Stimulated activated CD8-positive, alpha-beta memory T cell treated with anti-CD3 and anti-CD28 coated beads, Interleukin-15, amount 100 ng/mL, for 1 hour (primary cell): Measurements from ENCODE around the gene SPAG5.

Experiments used
- DNase-seq: peaks from one replicate; pipeline ENCODE4 v3.0.0-alpha.2; 2020; ENCODE audit warnings: low read depth

Gene SPAG5

DNA sequence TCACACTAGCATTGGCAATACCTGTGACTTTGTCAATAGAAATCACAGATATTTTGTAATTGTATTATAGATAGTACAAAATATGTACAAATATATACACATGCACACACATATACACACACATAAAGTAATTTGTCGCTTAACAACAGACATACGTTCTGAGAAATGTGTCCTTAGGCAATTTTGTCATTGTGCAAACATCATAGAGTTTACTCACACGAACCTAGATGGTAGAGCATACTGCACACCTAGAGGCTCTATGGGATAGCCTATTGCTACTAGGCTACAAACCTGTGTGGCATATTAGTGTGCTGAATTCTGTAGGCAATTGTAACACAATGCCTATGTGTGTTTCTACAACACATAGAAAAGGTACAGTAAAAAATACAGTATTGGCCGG, 57.4 kb downstream of the SPAG5 start:
- DNase-seq, result no peak

DNA sequence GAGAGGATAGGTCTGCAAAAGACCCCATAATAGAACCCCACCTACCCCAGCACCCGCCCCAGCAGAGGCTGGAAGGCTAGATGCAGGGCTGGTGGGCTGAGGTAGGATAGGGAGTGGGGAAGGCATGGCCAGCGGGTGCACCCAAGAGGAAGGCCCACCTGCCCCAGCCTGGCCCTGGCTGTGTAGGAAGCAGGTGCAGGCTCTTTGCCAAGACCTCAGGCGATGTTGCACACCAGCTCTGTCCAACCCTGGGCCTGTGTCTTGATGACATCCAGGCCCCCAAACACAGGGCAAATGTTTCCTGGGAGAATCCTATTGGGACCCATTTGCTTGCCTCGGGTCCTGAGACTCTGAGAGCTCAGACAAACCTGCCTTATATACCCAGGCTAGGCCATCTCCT, 58.6 kb downstream of the SPAG5 start:
- DNase-seq, result no peak

DNA sequence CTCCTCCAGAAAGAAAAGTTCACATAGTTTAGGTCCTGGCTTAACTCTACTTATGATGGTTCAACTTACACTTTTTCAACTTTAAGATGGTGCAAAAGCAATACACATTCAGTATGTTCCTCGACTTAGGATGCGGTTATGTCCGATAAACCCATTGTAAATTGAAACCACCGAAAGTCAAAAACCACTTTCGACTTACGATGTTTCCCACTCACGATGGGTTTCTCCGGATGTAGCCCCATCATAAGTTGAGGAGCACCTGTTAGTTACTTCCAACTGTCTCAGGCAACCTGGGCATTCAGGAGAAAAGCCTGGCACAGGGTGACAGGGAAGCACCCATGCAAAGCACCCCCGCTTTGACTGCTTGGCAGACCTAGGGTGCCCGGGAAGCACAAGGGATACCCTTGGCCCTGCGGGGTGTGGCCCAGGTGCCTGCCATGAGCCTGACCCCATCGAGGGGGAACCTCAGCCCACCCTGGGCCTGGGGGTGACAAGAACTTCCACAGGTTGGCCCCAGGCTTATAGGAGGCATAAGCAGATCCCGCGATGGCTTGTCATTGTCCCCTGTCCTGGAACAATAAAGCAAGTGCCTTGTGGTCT, 60.4 kb downstream of the SPAG5 start:
- DNase-seq, result no peak

DNA sequence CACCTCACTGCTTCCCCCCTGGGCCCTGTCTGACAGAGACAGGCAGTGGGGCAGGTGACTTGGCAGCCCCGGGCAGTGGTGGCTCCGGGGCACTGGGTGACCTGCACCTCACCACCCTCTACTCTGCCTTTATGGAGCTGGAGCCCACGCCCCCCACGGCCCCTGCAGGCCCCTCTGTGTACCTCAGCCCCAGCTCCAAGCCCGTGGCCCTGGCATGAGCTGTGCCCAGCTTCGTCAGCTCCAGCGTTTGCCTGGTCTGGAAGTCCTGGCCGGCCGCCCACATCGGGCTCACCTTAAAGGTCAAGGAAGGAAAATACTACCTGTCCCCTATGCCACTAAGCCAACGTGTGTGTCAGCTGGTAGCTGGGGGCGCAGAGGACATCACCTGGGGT, 61.6 kb downstream of the SPAG5 start:
- DNase-seq, result no peak

DNA sequence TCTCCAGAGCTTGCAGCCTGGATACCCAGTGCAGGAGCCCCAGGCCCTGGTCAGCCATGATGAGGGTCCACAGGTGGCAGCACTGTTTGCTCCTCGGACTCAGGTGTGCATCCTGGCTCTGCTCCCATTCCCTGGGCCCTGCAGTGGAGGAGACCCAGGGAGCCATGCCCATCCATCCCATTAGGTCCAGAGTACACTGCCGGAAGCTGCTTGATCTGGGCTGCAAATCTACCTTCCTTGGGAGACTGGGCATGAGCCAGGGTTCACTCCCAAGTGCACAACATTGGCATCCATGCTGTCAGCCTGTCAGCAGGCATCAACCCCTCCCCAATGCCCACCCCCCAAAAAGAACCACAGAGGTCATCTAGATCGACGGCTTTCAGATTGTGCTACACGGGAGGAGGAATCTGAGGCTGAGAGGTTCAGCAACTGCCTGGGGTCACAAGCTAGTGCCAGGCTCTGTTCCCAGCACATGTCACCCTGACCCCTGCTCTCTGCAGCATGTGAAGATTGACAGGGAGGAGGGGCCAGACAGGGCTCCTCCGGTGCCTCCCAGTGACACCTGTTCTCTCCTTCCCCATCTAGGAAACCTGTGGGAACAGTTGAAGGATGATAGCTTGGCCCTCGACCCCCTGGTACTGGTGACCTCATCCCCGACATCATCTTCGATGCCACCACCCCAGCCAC, 62.1 kb downstream of the SPAG5 start:
- no peak for DNase-seq

DNA sequence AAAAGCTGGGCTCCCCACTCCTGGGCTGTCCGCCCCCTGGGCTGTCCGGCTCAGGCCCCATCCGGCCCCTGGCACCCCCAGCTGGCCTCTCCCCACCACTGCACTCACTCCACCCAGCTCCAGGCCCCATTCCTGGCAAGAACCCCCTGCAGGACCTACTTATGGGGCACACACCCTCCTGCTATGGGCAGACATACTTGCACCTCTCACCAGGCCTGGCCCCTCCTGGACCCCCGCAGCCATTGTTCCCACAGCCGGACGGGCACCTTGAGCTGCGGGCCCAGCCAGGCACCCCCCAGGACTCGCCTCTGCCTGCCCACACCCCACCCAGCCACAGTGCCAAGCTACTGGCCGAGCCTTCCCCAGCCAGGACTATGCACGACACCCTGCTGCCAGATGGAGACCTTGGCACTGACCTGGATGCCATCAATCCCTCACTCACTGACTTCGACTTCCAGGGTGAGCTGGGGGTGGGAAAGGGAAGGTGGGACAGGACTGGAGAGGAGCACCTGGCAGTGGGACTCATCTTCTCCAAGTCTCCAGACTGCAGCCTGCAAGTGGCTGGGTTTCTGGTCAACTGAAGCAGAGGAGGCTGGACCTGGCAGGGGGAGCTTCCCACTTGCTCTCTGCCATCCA, 64.0 kb downstream of the SPAG5 start:
- DNase-seq, result no peak

DNA sequence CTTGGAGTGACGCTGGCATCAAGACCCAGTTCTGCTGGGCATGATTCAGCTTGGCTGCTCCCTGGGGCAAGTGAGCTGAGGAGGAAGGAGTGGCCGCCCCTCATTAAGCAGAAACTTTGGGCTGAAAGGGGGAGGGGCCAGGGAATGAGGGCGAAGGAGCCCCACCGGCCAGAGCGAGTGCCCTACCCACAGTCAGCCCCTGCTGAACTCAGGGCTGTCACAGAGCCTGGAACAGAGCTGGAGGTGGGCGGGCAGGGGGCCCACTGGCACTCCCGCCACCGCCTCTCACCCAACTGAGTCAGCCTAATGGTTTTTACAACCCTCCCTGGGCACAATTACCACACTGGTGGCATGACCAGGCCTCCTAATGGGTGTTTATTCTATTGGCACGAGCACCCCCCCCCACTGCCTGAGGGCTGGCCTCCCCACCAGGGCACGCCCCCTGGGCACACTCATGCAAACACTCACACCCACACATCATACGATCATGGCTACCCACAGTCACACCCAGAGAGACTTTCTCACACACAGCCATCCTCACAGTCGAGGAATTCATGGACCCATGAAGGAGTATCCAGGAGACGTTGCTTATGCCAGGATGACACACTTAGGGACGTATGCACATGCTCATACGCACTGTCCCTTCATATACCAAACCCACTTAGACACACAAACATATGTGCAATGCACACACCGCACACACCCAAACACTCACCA, 65.6 kb downstream of the SPAG5 start:
- no peak for DNase-seq

DNA sequence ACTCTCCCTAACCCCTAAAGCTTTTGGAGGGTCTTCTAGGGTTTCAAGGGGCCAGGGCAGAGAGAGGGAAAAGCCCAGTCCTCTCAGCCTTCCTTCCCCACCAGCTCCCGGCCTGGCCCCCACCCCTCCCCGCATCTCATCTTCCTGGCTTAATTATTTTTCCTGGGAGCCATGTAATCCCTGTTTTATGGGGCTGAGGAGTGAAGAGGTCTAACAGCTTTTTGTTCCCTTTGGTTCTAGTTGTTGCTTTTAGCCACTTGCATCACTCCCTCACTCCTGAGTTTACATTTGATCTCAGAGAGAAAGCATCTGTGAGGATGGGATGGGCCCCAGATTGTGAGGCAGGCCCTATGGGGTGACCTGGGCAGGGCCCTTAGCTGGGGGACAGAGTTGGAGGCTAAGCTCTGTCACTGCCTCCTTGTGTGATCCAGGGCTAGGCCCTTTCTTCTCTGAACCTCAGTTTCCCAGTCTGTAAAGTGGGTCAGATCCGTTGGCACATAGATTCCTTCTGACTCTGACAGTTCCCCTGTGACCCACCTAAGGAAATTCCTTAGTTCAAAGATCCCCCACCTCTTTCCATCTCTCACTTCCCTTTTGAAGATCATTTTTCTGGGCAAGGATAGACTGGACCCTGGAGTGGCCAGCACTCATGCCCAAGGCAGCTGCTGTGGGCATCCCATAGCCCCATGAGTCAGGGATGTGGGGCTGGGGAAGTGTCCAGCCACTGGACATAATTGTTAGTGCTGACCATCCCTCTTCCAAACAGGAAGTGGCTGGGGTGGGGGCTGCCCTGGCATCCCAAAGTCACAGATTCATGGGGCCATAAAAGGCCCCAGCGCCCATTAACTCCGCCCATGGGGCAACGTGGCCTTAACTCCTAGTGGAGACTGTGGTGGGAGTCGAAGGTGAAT, 66.5 kb downstream of the SPAG5 start:
- no peak for DNase-seq

DNA sequence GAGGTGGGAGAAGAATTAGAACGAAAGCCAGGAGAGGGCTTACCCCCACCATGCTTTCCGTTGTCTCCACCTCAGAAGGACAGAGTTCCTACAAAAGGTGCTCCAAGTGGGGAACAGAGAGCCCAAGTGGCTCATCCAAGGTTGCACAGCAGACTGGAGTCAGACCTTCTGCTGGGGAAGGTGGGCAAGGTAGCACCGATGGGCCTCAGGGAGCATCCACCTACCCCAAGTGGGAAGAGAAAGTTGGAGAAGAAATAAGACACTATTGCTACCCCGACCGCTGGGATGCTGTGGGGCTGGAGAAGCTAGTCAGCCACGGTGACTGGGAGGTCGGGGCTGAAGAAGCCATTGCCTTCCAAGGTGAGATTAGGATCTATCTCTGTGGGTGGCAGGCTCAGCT, 67.9 kb downstream of the SPAG5 start:
- DNase-seq, result no peak

DNA sequence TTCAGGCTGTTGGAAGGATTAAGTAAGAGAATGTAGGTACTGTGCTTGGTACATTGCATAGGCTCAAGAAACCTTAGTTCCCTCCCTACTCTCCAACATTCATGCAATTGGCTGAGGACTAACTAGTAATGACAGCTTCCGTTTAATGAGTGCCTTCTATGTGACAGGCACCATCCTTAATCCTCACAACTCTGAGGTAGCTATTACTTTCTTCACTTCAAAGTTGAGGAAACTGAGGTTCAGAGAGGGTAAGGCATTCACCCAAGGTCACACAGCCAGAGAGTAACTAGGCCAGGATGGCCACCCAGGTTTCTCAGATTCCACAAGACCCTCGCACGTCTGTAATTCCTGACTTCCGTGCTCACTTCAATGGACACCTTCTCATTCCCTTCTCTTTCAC, 68.6 kb downstream of the SPAG5 start:
- no peak for DNase-seq

DNA sequence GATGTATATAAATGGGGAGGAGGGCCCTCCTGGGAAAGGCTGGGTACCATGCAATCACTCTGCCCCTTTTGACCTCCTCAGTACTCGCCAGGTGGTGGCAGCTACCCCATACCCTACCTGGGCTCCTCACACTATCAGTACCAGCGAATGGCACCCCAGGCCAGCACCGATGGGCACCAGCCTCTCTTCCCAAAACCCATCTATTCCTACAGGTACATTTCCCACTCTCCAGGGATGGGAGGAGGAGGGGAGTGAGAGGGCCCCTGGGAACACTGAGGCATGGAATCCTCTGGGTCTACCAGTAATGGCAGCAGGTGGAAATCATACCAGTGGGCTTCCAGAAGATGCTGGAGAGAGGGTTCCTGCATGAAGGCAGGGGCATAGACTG, 69.8 kb downstream of the SPAG5 start:
- no peak for DNase-seq

DNA sequence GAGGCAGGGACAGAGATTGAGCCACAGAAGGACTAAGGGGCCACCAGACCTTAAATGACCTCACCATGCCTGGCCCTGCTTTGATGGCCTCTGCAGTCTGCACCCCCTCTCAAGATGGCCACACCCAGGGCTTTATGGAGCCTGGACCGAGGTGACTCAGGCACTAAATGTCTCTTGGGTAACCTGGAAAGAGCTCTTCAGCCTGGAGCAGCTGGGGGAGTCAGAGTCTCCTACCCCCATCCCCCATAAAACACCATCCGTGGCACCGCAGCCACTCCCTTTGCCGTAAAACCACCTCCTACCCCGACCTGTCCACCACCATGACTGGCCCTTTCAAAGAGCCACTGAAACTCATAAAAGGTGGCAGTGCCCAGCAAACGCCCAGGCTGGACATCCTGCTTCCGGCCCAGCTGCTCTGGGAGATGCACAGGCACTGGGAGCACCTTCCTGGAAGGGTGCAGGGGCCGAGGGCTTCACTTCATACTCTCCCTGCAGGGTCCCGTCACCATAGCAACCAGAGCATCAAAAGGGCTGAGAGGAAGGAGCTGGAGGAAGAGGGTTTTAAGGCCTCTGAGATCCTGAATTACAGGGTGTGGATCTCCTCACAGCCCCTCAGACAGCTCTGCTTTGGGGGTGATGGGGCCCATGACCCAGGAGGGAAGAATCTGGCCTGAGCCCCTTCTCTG, 70.4 kb downstream of the SPAG5 start:
- no peak for DNase-seq

DNA sequence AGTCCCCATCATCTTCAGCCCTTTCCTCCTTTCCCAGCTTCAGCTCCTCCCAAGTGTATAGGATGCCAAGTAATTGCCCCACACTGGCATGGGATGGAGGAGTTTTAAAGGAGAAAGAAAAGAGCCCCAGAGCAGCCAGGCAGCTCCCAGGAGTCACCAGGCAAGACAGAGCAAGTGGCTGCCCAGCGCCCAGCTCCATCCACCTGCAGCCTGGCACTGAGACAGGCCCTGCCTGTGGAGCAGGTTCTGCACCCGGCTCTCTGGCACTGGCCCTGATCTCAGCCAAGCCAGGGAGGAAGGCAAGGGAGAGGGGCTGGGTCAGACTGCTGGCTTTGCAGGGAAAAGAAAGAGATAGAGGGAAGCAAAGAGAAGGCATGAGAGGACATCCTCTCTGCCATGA, 71.0 kb downstream of the SPAG5 start:
- DNase-seq, result no peak
